ENCODE data around the gene POU5F2. TPM values are rescaled to one million over a fixed set of nuclear protein-coding genes. Genes with fewer than 3 reads are reported as not detected.

Gene POU5F2
- polyA plus RNA-seq (2013, experiment 1 of 2), result 0.07 TPM
- polyA plus RNA-seq (2013, experiment 2 of 2), result not detected

- H3K4me3 ChIP-seq (ENCODE audit: extremely low read depth, insufficient read depth, low read length, poor library complexity, severe bottlenecking), result no peak within 1 kb of the TSS
- H3K9me3 ChIP-seq (ENCODE audit: control insufficient read depth, low read length), result no peaks in the 10 kb centered on the region
- H3K36me3 ChIP-seq (ENCODE audit: control insufficient read depth, insufficient read depth, low read length), result no peaks in the 10 kb centered on the region
- H3K4me1 ChIP-seq (ENCODE audit: control insufficient read depth, insufficient read depth, low read length, poor library complexity, severe bottlenecking), result peaks cover 4% of the 10 kb centered on the region
- 94% methylated on average over 19 to 23 of the region's 29 CpGs for WGBS, 2 experiments (ENCODE audit: insufficient coverage in 2 of 2)
- H3K27ac ChIP-seq (ENCODE audit: low read depth, low read length, severe bottlenecking), result no peak within 1 kb of the TSS
These were observed at the start of gene POU5F2 for GRCh38 chr5:93741136-93741811. TSS of gene POU5F2 (minus strand) at chr5:93741600. CDS start at chr5:93741563, 37 bp downstream.

GRCh38 chr5:93790401-93790800 is 49.0 kb upstream of the POU5F2 start:
- Histone ChIP-seq H3K4me1 (ENCODE audit: control insufficient read depth, insufficient read depth, low read length, poor library complexity, severe bottlenecking) (no peaks in the 10 kb centered on the region), H3K9me3 (ENCODE audit: control insufficient read depth, low read length) (no peaks in the 10 kb centered on the region), H3K4me3 (ENCODE audit: extremely low read depth, insufficient read depth, low read length, poor library complexity, severe bottlenecking) (no peak overlapping the region), H3K36me3 (ENCODE audit: control insufficient read depth, insufficient read depth, low read length) (no peaks in the 10 kb centered on the region), H3K27ac (ENCODE audit: low read depth, low read length, severe bottlenecking) (no peak overlapping the region)
- WGBS, 2 experiments (ENCODE audit: insufficient coverage in 2 of 2), result 83% methylated on average over 2 of the region's 3 CpGs; no CpG with 5 or more reads in 1 of the 2 experiments

- Histone ChIP-seq H3K4me3 (ENCODE audit: extremely low read depth, insufficient read depth, low read length, poor library complexity, severe bottlenecking) (no peak overlapping the region), H3K27ac (ENCODE audit: low read depth, low read length, severe bottlenecking) (no peak overlapping the region), H3K9me3 (ENCODE audit: control insufficient read depth, low read length) (no peaks in the 10 kb centered on the region), H3K36me3 (ENCODE audit: control insufficient read depth, insufficient read depth, low read length) (no peaks in the 10 kb centered on the region), H3K4me1 (ENCODE audit: control insufficient read depth, insufficient read depth, low read length, poor library complexity, severe bottlenecking) (no peaks in the 10 kb centered on the region)
- 86% methylated on average over 2 of the region's 5 CpGs; no CpG with 5 or more reads in 1 of the 2 experiments for WGBS, 2 experiments (ENCODE audit: insufficient coverage in 2 of 2)
These were observed 48.0 kb upstream of the POU5F2 start for GRCh38 chr5:93789173-93790067.

GRCh38 chr5:93787598-93787997 is 46.2 kb upstream of the POU5F2 start:
- Histone ChIP-seq H3K4me3 (ENCODE audit: extremely low read depth, insufficient read depth, low read length, poor library complexity, severe bottlenecking) (no peak overlapping the region), H3K36me3 (ENCODE audit: control insufficient read depth, insufficient read depth, low read length) (no peaks in the 10 kb centered on the region), H3K9me3 (ENCODE audit: control insufficient read depth, low read length) (no peaks in the 10 kb centered on the region), H3K4me1 (ENCODE audit: control insufficient read depth, insufficient read depth, low read length, poor library complexity, severe bottlenecking) (no peaks in the 10 kb centered on the region), H3K27ac (ENCODE audit: low read depth, low read length, severe bottlenecking) (no peak overlapping the region)
- 83% methylated on average over 1 of the region's 1 CpG; no CpG with 5 or more reads in 1 of the 2 experiments for WGBS, 2 experiments (ENCODE audit: insufficient coverage in 2 of 2)

GRCh38 chr5:93785475-93785874 is 44.1 kb upstream of the POU5F2 start:
- Histone ChIP-seq H3K4me1 (ENCODE audit: control insufficient read depth, insufficient read depth, low read length, poor library complexity, severe bottlenecking) (no peaks in the 10 kb centered on the region), H3K27ac (ENCODE audit: low read depth, low read length, severe bottlenecking) (no peak overlapping the region), H3K36me3 (ENCODE audit: control insufficient read depth, insufficient read depth, low read length) (no peaks in the 10 kb centered on the region), H3K4me3 (ENCODE audit: extremely low read depth, insufficient read depth, low read length, poor library complexity, severe bottlenecking) (no peak overlapping the region), H3K9me3 (ENCODE audit: control insufficient read depth, low read length) (no peaks in the 10 kb centered on the region)
- 86 to 100% methylated on average over 1 of the region's 2 CpGs for WGBS, 2 experiments (ENCODE audit: insufficient coverage in 2 of 2)

- Histone ChIP-seq H3K36me3 (ENCODE audit: control insufficient read depth, insufficient read depth, low read length) (no peaks in the 10 kb centered on the region), H3K27ac (ENCODE audit: low read depth, low read length, severe bottlenecking) (no peak overlapping the region), H3K4me1 (ENCODE audit: control insufficient read depth, insufficient read depth, low read length, poor library complexity, severe bottlenecking) (no peaks in the 10 kb centered on the region), H3K9me3 (ENCODE audit: control insufficient read depth, low read length) (no peaks in the 10 kb centered on the region), H3K4me3 (ENCODE audit: extremely low read depth, insufficient read depth, low read length, poor library complexity, severe bottlenecking) (no peak overlapping the region)
- no CpG with 5 or more reads among the region's 1 CpG for WGBS, 2 experiments (ENCODE audit: insufficient coverage in 2 of 2)
These were observed 41.6 kb upstream of the POU5F2 start for GRCh38 chr5:93782978-93783377.

- H3K4me1 ChIP-seq (ENCODE audit: control insufficient read depth, insufficient read depth, low read length, poor library complexity, severe bottlenecking), result no peaks in the 10 kb centered on the region
- WGBS, 2 experiments (ENCODE audit: insufficient coverage in 2 of 2), result 57 to 83% methylated on average over 1 to 2 of the region's 3 CpGs
- no peaks in the 10 kb centered on the region for H3K9me3 ChIP-seq (ENCODE audit: control insufficient read depth, low read length)
- H3K36me3 ChIP-seq (ENCODE audit: control insufficient read depth, insufficient read depth, low read length), result no peaks in the 10 kb centered on the region
- H3K27ac ChIP-seq (ENCODE audit: low read depth, low read length, severe bottlenecking), result no peak overlapping the region
- no peak overlapping the region for H3K4me3 ChIP-seq (ENCODE audit: extremely low read depth, insufficient read depth, low read length, poor library complexity, severe bottlenecking)
These were observed 36.2 kb upstream of the POU5F2 start for GRCh38 chr5:93777620-93778019.

GRCh38 chr5:93756372-93756771 is 15.0 kb upstream of the POU5F2 start:
- Histone ChIP-seq H3K27ac (ENCODE audit: low read depth, low read length, severe bottlenecking) (no peak overlapping the region), H3K4me1 (ENCODE audit: control insufficient read depth, insufficient read depth, low read length, poor library complexity, severe bottlenecking) (no peaks in the 10 kb centered on the region), H3K9me3 (ENCODE audit: control insufficient read depth, low read length) (no peaks in the 10 kb centered on the region), H3K36me3 (ENCODE audit: control insufficient read depth, insufficient read depth, low read length) (no peaks in the 10 kb centered on the region), H3K4me3 (ENCODE audit: extremely low read depth, insufficient read depth, low read length, poor library complexity, severe bottlenecking) (no peak overlapping the region)
- 95% methylated on average over 3 of the region's 5 CpGs for WGBS, 2 experiments (ENCODE audit: insufficient coverage in 2 of 2)

GRCh38 chr5:93755716-93756115 is 14.3 kb upstream of the POU5F2 start:
- no peak overlapping the region for H3K27ac ChIP-seq (ENCODE audit: low read depth, low read length, severe bottlenecking)
- no peak overlapping the region for H3K4me3 ChIP-seq (ENCODE audit: extremely low read depth, insufficient read depth, low read length, poor library complexity, severe bottlenecking)
- no peaks in the 10 kb centered on the region for H3K36me3 ChIP-seq (ENCODE audit: control insufficient read depth, insufficient read depth, low read length)
- WGBS, 2 experiments (ENCODE audit: insufficient coverage in 2 of 2), result 88 to 100% methylated on average over 2 to 10 of the region's 10 CpGs
- no peaks in the 10 kb centered on the region for H3K9me3 ChIP-seq (ENCODE audit: control insufficient read depth, low read length)
- no peaks in the 10 kb centered on the region for H3K4me1 ChIP-seq (ENCODE audit: control insufficient read depth, insufficient read depth, low read length, poor library complexity, severe bottlenecking)

GRCh38 chr5:93748875-93749397 is 7.5 kb upstream of the POU5F2 start:
- Histone ChIP-seq H3K4me1 (ENCODE audit: control insufficient read depth, insufficient read depth, low read length, poor library complexity, severe bottlenecking) (peaks cover 18% of the 10 kb centered on the region), H3K9me3 (ENCODE audit: control insufficient read depth, low read length) (no peaks in the 10 kb centered on the region), H3K4me3 (ENCODE audit: extremely low read depth, insufficient read depth, low read length, poor library complexity, severe bottlenecking) (no peak overlapping the region), H3K36me3 (ENCODE audit: control insufficient read depth, insufficient read depth, low read length) (no peaks in the 10 kb centered on the region), H3K27ac (ENCODE audit: low read depth, low read length, severe bottlenecking) (no peak overlapping the region)
- 60% methylated on average over 1 of the region's 1 CpG; no CpG with 5 or more reads in 1 of the 2 experiments for WGBS, 2 experiments (ENCODE audit: insufficient coverage in 2 of 2)

All from mesodermal cell (in vitro differentiated cells).